HG02642 (cell line): ENCODE measurements around the gene SEPTIN6.
A peak's percentile ranks its signal among the peaks of the same experiment; 100 is the strongest.
"Not testable (repeated sequence)": the region's sequence is repeated elsewhere in the genome, so short reads cannot be mapped to it uniquely, and the experiment has no call there.

Experiments
- ATAC-seq: cut with Tn5 transposase; IDR thresholded peaks from one replicate; pipeline ENCODE4 v1.9.1; 2021; ENCODE audit warnings: mild to moderate bottlenecking; ENCODE audit not compliant: unreplicated experiment, poor library complexity

Gene SEPTIN6

DNA sequence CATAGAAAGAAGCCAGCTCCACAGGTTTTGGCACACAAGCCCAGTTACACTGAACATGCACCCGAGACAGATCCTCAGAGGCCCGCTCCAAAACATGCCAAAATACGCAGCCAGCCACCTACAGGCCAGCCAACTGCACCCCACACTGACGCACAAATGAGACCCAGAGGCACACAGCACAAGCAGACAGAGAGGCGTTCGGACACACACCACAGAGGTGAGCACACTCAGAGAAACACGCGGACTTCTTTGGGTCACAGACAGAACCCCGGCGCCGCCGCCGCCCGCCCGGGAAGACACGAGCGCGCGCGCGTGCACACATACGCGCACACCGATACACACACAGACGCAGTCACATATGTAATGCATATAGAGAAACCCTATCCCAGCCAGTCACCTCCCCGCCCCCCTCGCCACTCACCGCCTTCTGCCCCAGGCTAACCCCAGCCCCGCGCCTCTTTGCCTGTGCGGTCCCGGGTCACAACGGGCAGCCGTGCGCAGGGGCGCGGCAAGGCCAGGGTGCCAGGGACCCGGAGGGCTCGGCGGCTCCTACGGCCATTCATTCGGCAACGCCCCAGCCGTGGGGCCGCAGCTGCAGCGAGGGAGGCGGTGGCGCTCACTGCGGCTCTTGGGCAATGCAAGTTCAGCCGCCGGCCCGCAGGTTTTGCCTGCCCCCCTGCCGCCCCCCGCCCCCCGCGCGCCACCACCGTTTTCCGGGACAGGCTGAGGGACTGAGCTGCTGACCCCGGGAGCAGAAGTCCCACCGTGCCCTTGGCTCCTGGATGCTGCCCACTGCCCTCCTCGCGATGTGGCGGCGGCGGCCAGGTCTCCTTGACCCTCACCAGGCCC lies 553 bp downstream of the SEPTIN6 start:
- ATAC-seq: peak; percentile 29

DNA sequence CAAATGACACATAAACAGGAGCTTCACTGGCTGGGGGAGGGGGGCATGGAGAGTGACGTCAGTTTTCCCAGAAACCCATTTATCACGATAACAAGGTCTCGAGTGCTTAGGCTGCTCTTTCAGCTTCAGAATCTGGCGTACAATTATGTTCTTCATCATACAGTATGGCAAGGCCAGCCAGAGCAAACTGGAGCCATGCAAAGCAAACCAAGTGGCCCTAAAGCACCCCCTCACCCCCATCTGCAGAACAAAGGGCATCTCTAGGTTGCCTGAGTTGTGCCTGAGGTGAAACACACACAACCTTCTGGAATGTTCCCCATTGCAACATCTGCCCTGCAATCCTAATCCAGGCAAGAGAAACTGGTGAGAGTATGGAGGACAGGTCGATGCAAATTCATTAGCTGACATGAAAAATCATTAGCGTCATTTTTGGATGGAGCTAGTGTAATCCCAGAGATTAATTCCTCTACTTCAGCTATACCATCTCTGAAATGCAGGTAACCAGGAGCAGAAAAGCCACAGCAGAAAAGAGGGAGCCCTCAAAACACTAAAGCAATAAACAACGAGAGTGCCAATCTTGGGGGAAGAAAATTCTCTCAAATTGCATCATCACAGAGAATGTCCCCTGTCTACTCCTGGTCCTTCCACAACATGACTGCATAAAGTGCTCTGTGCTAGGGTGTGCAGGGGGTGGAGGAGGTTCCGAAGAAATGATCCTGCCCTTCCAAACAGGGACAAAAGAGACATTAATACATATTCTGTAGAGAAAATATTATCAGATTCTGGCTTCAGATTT lies 1.8 kb downstream of the SEPTIN6 start:
- no peak for ATAC-seq

DNA sequence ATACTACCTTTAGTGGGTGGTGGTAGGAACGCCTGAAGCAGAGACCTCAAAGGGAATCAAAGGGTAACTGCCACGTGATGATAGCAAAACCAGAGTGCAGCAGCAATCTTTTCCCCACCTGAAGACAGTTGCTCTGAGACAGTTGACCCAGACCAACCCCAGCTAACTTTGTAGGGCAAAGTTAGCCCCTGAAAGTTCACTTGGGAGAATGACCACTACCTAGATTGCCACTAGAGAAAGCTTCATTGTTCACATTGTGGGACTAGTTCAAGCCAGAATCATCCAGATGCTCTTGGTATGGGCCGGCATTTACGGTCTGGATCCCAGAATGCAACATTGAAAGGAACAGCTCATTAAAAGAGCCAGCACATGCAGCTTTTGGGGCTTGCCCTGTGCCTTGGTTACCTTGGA lies 4.1 kb downstream of the SEPTIN6 start:
- no peak for ATAC-seq

DNA sequence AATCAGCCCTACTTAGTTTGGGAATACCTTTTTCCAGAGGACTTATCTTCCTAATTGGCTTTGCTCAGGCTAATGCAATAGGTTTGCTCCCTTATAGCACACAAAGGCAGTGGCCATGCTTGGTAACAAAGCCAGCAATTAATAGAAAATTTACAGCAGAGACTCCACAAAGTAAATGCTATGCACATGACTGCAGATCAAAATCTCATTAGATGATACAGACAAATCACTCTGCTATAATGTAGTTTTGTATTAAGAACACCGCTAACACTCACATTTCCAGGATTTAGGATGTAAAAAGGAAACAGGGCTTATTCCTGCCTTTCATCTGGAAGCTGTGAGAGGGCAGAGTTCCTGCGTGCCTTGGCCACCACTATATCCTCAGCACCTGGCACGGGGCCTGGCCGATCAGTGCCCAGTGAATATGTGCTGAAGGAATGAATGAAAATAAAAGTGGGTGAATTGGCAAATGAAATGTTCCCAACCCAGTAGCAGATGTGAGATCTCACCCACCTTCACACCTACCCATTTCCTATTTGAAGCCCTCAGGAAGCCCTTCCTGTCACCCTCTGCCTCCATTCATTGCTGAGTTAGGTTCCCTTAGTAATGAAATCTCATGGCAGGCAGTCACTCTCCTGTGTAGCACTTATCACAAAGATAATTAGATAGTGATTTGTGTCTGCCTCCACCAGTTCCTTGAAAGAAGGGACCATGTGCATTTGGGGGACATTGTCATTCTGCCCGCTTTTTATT lies 5.1 kb downstream of the SEPTIN6 start:
- no peak for ATAC-seq

GRCh38 chrX:119686087-119686691 lies 6.8 kb downstream of the SEPTIN6 start:
- peak; percentile 41 for ATAC-seq

GRCh38 chrX:119685225-119686066 lies 7.5 kb downstream of the SEPTIN6 start:
- ATAC-seq: peak; percentile 45

GRCh38 chrX:119684916-119685224 lies 8.1 kb downstream of the SEPTIN6 start:
- no peak for ATAC-seq

DNA sequence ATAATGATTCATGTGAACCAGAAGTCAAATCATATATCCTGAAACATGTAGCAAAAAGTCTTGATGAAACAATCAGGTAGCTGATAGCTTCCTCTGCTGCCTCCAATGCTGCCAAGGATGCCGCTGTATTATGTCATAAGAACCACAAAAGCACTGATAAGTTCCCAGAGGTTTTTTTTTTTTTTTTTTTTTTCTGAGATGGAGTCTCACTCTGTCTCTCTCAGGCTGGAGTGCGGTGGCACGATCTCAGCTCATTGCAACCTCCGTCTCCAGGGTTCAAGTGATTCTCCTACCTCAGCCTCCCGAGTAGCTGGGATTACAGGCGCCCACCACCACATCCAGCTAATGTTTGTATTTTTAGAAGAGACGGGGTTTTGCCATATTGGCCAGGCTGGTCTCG lies 8.7 kb downstream of the SEPTIN6 start:
- ATAC-seq: not testable (repeated sequence)

GRCh38 chrX:119682019-119682989 lies 10.7 kb downstream of the SEPTIN6 start:
- ATAC-seq: no peak

- ATAC-seq: no peak
Observed at GRCh38 chrX:119677654-119677981, 15.3 kb downstream of the SEPTIN6 start.

- no peak for ATAC-seq
Observed at GRCh38 chrX:119676949-119677653, 15.9 kb downstream of the SEPTIN6 start.

DNA sequence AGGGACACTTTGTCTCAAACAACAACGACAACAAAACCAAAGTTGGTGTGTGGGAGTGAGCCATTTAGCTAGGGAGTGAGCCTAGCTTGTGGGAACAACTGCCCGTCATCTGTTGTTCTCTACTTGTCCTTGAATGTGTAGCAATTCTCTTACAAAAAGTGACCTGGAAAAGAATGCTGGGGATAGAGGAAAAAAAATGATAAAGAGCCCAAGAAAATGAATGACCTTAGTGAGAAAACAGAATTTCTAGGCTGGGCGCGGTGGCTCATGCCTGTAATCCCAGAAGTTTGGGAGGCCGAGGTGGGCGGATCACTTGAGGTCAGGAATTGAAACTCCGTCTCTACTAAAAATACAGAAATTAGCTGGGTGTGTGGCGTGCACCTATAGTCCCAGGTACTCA lies 19.6 kb downstream of the SEPTIN6 start:
- ATAC-seq: no peak

DNA sequence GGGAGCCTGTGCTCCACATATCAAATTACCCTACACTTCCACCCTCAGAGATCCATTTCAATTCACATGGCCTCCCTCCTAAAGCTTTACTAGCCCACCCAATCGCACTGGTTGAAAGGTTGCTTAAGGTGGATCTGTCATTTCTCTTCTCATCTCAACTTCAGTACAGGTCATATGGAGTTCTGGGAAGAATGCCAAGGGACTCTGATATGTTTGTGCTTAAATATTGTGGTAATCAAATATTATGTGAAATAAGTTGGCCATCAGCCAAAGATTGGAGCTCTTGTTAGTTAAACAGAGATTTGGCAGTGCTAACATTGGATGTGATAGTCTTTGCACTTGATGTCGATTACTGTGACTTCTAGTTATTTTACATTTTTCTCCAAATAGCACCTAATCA lies 20.5 kb downstream of the SEPTIN6 start:
- ATAC-seq: no peak

DNA sequence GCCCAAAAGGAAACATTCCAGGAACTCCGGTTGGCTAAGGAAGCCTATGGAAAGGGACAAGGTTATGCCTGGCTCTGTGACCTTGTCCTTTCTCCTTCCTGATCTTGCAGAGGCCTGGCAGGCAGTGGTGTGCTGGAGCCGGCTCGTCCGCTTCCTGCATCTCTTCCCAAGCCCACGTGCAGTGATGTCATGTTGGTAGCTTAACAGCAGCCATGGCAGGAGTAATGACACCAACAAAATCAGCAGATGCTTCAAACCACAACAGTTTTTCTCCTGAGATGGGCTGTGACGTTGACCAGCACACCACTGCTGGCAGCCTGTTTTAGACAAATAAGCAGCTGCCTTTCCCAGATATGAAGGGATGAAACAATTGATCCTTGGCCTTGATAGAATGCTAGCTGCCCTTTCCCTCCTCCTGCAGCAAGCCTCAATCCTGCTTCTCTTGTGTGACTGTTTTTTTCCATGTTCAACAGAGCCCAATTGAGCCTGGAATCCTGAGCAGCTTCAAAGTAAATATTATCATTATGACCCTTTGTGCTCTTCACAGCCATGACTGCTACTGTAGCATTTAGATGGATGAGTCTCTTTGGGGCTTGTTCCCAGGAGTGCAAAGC lies 23.4 kb downstream of the SEPTIN6 start:
- ATAC-seq: no peak

DNA sequence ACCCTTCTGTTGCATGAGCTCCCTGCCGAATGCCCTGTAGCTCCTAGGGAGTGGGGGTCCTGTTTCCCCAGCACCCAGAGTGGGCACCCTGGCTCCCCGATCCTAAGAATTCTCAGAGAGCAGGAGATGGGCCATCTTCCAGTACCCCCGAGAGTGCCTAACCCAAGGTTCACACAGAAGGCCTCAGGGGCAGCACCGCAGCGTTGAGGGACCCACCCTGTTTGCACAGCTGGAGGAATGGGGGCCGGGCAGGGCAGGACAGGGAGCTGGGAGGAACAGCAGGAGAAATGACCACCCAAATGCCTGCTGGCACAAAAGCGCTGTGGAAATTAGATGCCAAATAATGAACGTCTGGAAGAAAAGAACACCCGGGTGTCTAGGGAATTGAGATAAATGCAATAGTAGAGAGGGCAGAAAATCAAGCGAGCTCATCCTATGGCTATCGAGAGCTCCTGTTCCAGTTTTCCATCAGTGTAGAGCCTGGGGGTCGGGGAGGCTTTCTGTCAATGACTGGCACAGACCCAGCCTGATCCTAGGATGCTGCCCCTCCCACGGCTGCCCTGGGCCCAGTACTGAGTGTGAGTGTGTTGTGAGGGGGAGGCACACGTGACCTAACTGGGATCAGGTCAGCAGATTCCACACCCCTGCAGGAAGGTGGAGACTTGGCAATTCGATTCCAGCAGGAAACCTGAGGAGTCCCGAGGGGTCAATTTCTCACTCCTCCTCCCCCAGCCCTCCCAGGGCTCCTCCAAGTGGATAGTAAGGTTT lies 25.7 kb downstream of the SEPTIN6 start:
- ATAC-seq: no peak

- ATAC-seq: not testable (repeated sequence)
Observed at GRCh38 chrX:119664877-119665276, 28.1 kb downstream of the SEPTIN6 start.

DNA sequence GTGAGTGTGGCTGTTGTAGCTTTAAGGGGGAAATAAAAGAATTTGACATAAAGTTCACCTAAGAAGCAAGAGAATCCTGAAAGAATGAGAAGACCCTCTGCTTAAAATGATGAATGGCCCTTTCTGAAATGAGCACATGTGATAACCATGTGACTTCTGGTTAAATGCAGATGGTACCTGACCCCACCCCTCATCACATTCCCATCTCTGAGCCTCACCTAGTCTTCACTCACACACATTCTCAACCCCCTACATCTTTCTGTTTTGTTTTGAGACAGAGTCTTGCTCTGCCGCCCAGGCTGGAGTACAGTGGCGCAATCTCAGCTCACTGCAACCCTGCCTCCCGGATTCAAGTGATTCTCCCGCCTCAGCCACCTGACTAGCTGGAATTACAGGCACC lies 31.5 kb downstream of the SEPTIN6 start:
- ATAC-seq: no peak
